GM21717 (cell line): ENCODE data around the gene MCF2L2.
A peak's percentile ranks its signal among the peaks of the same experiment; 100 is the strongest.

ENCODE experiments used
- ATAC-seq: cut with Tn5 transposase; IDR thresholded peaks from one replicate; pipeline ENCODE4 v1.9.1; 2021; ENCODE audit warnings: mild to moderate bottlenecking, moderate library complexity; ENCODE audit not compliant: unreplicated experiment

The MCF2L2 gene

GRCh38 chr3:183401678-183402077 is 26.7 kb downstream of the MCF2L2 start:
- no peak for ATAC-seq

GRCh38 chr3:183400352-183400751 is 28.1 kb downstream of the MCF2L2 start:
- ATAC-seq: no peak

- no peak for ATAC-seq
Measured at GRCh38 chr3:183396662-183397391, 31.6 kb downstream of the MCF2L2 start.

GRCh38 chr3:183394150-183394549 is 34.3 kb downstream of the MCF2L2 start:
- ATAC-seq: no peak

- no peak for ATAC-seq
Measured at GRCh38 chr3:183393625-183394024, 34.8 kb downstream of the MCF2L2 start.

GRCh38 chr3:183392186-183393034 is 36.0 kb downstream of the MCF2L2 start:
- ATAC-seq: no peak

GRCh38 chr3:183391460-183391859 is 37.0 kb downstream of the MCF2L2 start:
- no peak for ATAC-seq

GRCh38 chr3:183390844-183391243 is 37.6 kb downstream of the MCF2L2 start:
- no peak for ATAC-seq

- no peak for ATAC-seq
Measured at GRCh38 chr3:183388213-183388895, 40.1 kb downstream of the MCF2L2 start.

- no peak for ATAC-seq
Measured at GRCh38 chr3:183387797-183388196, 40.6 kb downstream of the MCF2L2 start.

GRCh38 chr3:183386651-183387050 is 41.8 kb downstream of the MCF2L2 start:
- ATAC-seq: no peak

GRCh38 chr3:183385698-183386613 is 42.5 kb downstream of the MCF2L2 start:
- peak; percentile 55 for ATAC-seq

- no peak for ATAC-seq
Measured at GRCh38 chr3:183381673-183382072, 46.7 kb downstream of the MCF2L2 start.

GRCh38 chr3:183381179-183381578 is 47.2 kb downstream of the MCF2L2 start:
- no peak for ATAC-seq

- no peak for ATAC-seq
Measured at GRCh38 chr3:183378951-183379350, 49.5 kb downstream of the MCF2L2 start.

- ATAC-seq: no peak
Measured at GRCh38 chr3:183378545-183378944, 49.9 kb downstream of the MCF2L2 start.

GRCh38 chr3:183378008-183378407 is 50.4 kb downstream of the MCF2L2 start:
- ATAC-seq: no peak

- peak; percentile 73 for ATAC-seq
Measured at GRCh38 chr3:183377307-183377959, 51.0 kb downstream of the MCF2L2 start.

- peak; percentile 57 for ATAC-seq
Measured at GRCh38 chr3:183375787-183376186, 52.6 kb downstream of the MCF2L2 start.

GRCh38 chr3:183375337-183375736 is 53.1 kb downstream of the MCF2L2 start:
- ATAC-seq: no peak
